Endothelial cell of umbilical vein (primary cell): ENCODE data around the gene CRABP1. TPM values are rescaled to one million over a fixed set of nuclear protein-coding genes. Genes with fewer than 3 reads are reported as not detected.

Source experiments
- BruUV-seq: library from RNA; stranded (reverse); fragments of 400-500 nt; replicated peaks from 2 replicates; lab custom pipeline; 2021; lab: Mats Ljungman, UMichigan
- CTCF ChIA-PET: fragments of 300-600, 350-600 bp; sonication (Branson Sonifier 250); formaldehyde crosslinking; loops from one replicate; lab custom pipeline; 2021; ENCODE audit warnings: antibody characterized with exemption, inconsistent platforms; lab: Charles Lee
- POLR2A ChIA-PET: fragments of 300-600, 350-600 bp; sonication (Branson Sonifier 250); formaldehyde crosslinking; loops from one replicate; lab custom pipeline; 2021; ENCODE audit warnings: antibody characterized with exemption, inconsistent platforms; lab: Charles Lee
- DNase-seq: peaks from one replicate; pipeline ENCODE4 v3.0.0-alpha.2; 2011; ENCODE audit warnings: low read depth, low spot score
- FAIRE-seq: peaks from 2 replicates; lab custom pipeline; 2011; peaks lifted over from hg19 to GRCh38; lab: Jason Lieb, UNC
- H2AFZ ChIP-seq: 2 replicates; pipeline ENCODE4 v1.6.0; 2012; ENCODE audit warnings: low read depth, low read length, control low read depth, inconsistent platforms
- H3K27ac ChIP-seq: 2 replicates; pipeline ENCODE4 v1.5.1; 2011; ENCODE audit warnings: low read depth, mild to moderate bottlenecking, control low read depth, low read length, moderate library complexity; ENCODE audit not compliant: insufficient read depth
- H3K27me3 ChIP-seq, 2 experiments: 2 replicates each; pipeline versions ENCODE4 v1.6.0 to v1.6.1; 2011; ENCODE audit warnings: low read length in 2 of 2, mixed read lengths in 1 of 2; ENCODE audit not compliant: control insufficient read depth in 2 of 2, insufficient read depth in 2 of 2
- H3K36me3 ChIP-seq, 2 experiments: 2 replicates in 1 of 2; 3 replicates in 1 of 2; pipeline ENCODE4 v1.5.1; 2011; ENCODE audit warnings: low read length in 2 of 2, mild to moderate bottlenecking in 1 of 2, moderate library complexity in 1 of 2; ENCODE audit not compliant: control insufficient read depth in 2 of 2, insufficient read depth in 2 of 2; ENCODE audit errors: extremely low read depth in 1 of 2
- H3K4me1 ChIP-seq: 3 replicates; pipeline ENCODE4 v1.5.1; 2011; ENCODE audit warnings: mild to moderate bottlenecking, low read length; ENCODE audit not compliant: control insufficient read depth, insufficient read depth; ENCODE audit errors: extremely low read depth
- H3K4me2 ChIP-seq: 2 replicates; pipeline ENCODE4 v1.6.1; 2011; ENCODE audit warnings: low read length, control low read depth, mixed read lengths; ENCODE audit not compliant: insufficient read depth
- H3K4me3 ChIP-seq, 3 experiments: fragments of 200-600 bp in 1 of 3; sonication (generic), shearing (Covaris generic) in 1 of 3; replicated peaks in 1 of 3; 2 replicates each; pipeline ENCODE4 v1.5.1; 2011 to 2016; ENCODE audit warnings: control low read depth in 3 of 3, low read length in 3 of 3, mild to moderate bottlenecking in 2 of 3, inconsistent platforms in 1 of 3, low read depth in 1 of 3, moderate library complexity in 1 of 3; ENCODE audit not compliant: insufficient read depth in 1 of 3
- H3K79me2 ChIP-seq: 2 replicates; pipeline ENCODE4 v1.6.0; 2012; ENCODE audit warnings: low read length, inconsistent platforms; ENCODE audit not compliant: control insufficient read depth, insufficient read depth
- H3K9ac ChIP-seq: replicated peaks from 2 replicates; pipeline ENCODE3; 2011; ENCODE audit warnings: low read length, control low read depth; ENCODE audit not compliant: insufficient read depth; ENCODE audit errors: extremely low read depth
- H3K9me1 ChIP-seq: replicated peaks from 3 replicates; pipeline ENCODE4 v1.6.0; 2011; ENCODE audit warnings: mild to moderate bottlenecking, low read length; ENCODE audit not compliant: control insufficient read depth, insufficient read depth; ENCODE audit errors: extremely low read depth
- H3K9me3 ChIP-seq: replicated peaks from 2 replicates; pipeline ENCODE4 v1.5.1; 2012; ENCODE audit warnings: low read length, inconsistent platforms; ENCODE audit not compliant: control insufficient read depth, insufficient read depth
- H4K20me1 ChIP-seq: replicated peaks from 2 replicates; pipeline ENCODE3; 2011; ENCODE audit warnings: mild to moderate bottlenecking, low read length; ENCODE audit not compliant: control insufficient read depth, insufficient read depth; ENCODE audit errors: extremely low read depth
- CTCF ChIP-seq, 2 donors: IDR thresholded peaks; 1 replicate in 1 of 2; 2 replicates in 1 of 2; pipeline ENCODE4 v1.5.1; 2011; ENCODE audit warnings: low read length in 2 of 2, mild to moderate bottlenecking in 2 of 2, moderate library complexity in 2 of 2, control low read depth in 1 of 2, inconsistent platforms in 1 of 2, low read depth in 1 of 2; ENCODE audit not compliant: insufficient read depth in 1 of 2; ENCODE audit errors: extremely low read depth in 1 of 2
- EZH2 ChIP-seq: IDR thresholded peaks from 2 replicates; pipeline ENCODE4 v1.6.1; 2012; ENCODE audit warnings: borderline replicate concordance, low read depth, mild to moderate bottlenecking, moderate library complexity, low read length, inconsistent platforms; ENCODE audit not compliant: severe bottlenecking
- FOS ChIP-seq: IDR thresholded peaks from 2 replicates; pipeline ENCODE4 v1.6.1; 2011; ENCODE audit warnings: mild to moderate bottlenecking, low read length, moderate library complexity, borderline replicate concordance; ENCODE audit not compliant: insufficient read depth
- GATA2 ChIP-seq: IDR thresholded peaks from 2 replicates; pipeline ENCODE4 v1.7.0; 2011; ENCODE audit warnings: low read depth, mild to moderate bottlenecking, moderate library complexity, mixed read lengths, low read length; ENCODE audit not compliant: insufficient read length, insufficient read depth
- JUN ChIP-seq: IDR thresholded peaks from 2 replicates; pipeline ENCODE4 v1.6.1; 2011; ENCODE audit warnings: borderline replicate concordance, low read depth; ENCODE audit not compliant: insufficient read length, insufficient read depth
- MAX ChIP-seq: IDR thresholded peaks from 2 replicates; pipeline ENCODE4 v1.6.1; 2011; ENCODE audit not compliant: insufficient read depth, insufficient read length
- MYC ChIP-seq: IDR thresholded peaks from one replicate; pipeline ENCODE4 v1.6.1; 2011; ENCODE audit warnings: mild to moderate bottlenecking, low read depth, low read length
- POLR2A ChIP-seq: IDR thresholded peaks from 2 replicates; pipeline ENCODE4 v1.6.1; 2012; ENCODE audit warnings: low read depth, mild to moderate bottlenecking, control low read depth, low read length
- POLR2AphosphoS5 ChIP-seq: IDR thresholded peaks from 2 replicates; pipeline ENCODE4 v1.6.1; 2012; ENCODE audit warnings: low read depth, mild to moderate bottlenecking, control low read depth, low read length, moderate library complexity; ENCODE audit not compliant: insufficient read depth
- dilution Hi-C: fragments of 300-500 bp; cut with MboI; formaldehyde crosslinking; loops from one replicate; pipeline ENCODE4 v1.15.0; 2019; ENCODE audit warnings: low sequenced_read_pairs; ENCODE audit not compliant: extremely low pct_ligation_motif_present
- intact Hi-C: fragments of 100-400 bp; cut with micrococcal nuclease; formaldehyde crosslinking; loops from one replicate; pipeline ENCODE4 v1.10.0; 2022
- polyA plus RNA-seq, 4 experiments: library from polyadenylated mRNA; depleted of rRNA in 3 of 4; stranded (reverse) in 3 of 4; unstranded in 1 of 4; fragments of >200 nt; gene quantifications; 2 replicates each; pipeline versions ENCODE4 v1.2.1 to v1.2.3, GENCODE V29; 2011 to 2012; ENCODE audit warnings: missing spikeins in 1 of 4
- total RNA-seq: library from RNA; stranded (reverse); gene quantifications from 2 replicates; pipeline ENCODE4 v1.2.3, GENCODE V29; 2021

The CRABP1 gene
- total and polyA plus RNA-seq, 2 donors (not counting 3 experiments of a cell fraction or from before 2014, with no cell fraction given), result 0.11 TPM; not detected in 1

- no peaks in the 10 kb centered on the region for H3K36me3 ChIP-seq
- no TSS peak for BruUV-seq
- H3K27me3 ChIP-seq, result peaks cover 5 to 17% of the 10 kb centered on the region in 2 experiments
- ChIA-PET POLR2A (interaction anchor here (0.6 kb wide), 1 partner anchor 201 kb away, joined by 3 read pairs; no protein-coding TSS in a partner anchor), CTCF (no interaction called here)
- no peak overlapping the region for H2AFZ ChIP-seq
- TF ChIP-seq MAX (no peak), JUN (no peak), POLR2A (no peak), POLR2AphosphoS5 (no peak), EZH2 (no peak), GATA2 (no peak), FOS (no peak), MYC (no peak), CTCF (IDR thresholded peaks at IDR 0.05; ENCODE audit: extremely low read depth in 1 of 2, insufficient read depth in 1 of 2, low read depth in 1 of 2, low read length in 2 of 2) (no peak)
- intact Hi-C loops (no loop called here), dilution Hi-C loops (no loop called here)
- FAIRE-seq (no peak), DNase-seq (no peak)
- H3K9ac ChIP-seq, result no peak overlapping the region
- H3K27ac ChIP-seq, result no peak overlapping the region
- H3K79me2 ChIP-seq, result no peaks in the 10 kb centered on the region
- no peaks in the 10 kb centered on the region for H3K4me1 ChIP-seq
- H4K20me1 ChIP-seq, result no peaks in the 10 kb centered on the region
- no peak overlapping the region for H3K4me2 ChIP-seq
- H3K4me3 ChIP-seq, result no peak overlapping the region
- H3K9me1 ChIP-seq, result no peaks in the 10 kb centered on the region
- no peaks in the 10 kb centered on the region for H3K9me3 ChIP-seq
Observed at GRCh38 chr15:78361771-78362506, 21.8 kb downstream of the CRABP1 start.
